GM12878 (cell line): ENCODE results near the gene GPBP1. TPM values are rescaled to one million over a fixed set of nuclear protein-coding genes. Genes with fewer than 3 reads are reported as not detected.
A peak's percentile ranks its signal among the peaks of the same experiment; 100 is the strongest.

Experiments used
- ATAC-seq: fragments of 200-7000 bp; cut with Tn5 transposase; 3 replicates; pipeline ENCODE4 v1.9.1; 2020; ENCODE audit warnings: mild to moderate bottlenecking, moderate library complexity
- Bru-seq: library from RNA; stranded (reverse); fragments of 400-500 nt; gene quantifications from one replicate; lab custom pipeline; 2021; lab: Mats Ljungman, UMichigan
- BruChase-seq, 2 experiments: library from RNA; stranded (reverse); fragments of 400-500 nt; gene quantifications; one replicate each; lab custom pipeline; 2021; lab: Mats Ljungman, UMichigan
- BruUV-seq: library from RNA; stranded (reverse); fragments of 400-500 nt; replicated peaks from 2 replicates; lab custom pipeline; 2021; lab: Mats Ljungman, UMichigan
- CTCF ChIA-PET: fragments of 300-600 bp; sonication (Branson Sonifier 250); formaldehyde crosslinking; extraction: SDS; loops from one replicate; lab custom pipeline; 2021; ENCODE audit warnings: inconsistent platforms; lab: Yijun Ruan, JAX
- POLR2A ChIA-PET: fragments of 350-600 bp; formaldehyde crosslinking; extraction: SDS; loops from one replicate; lab custom pipeline; 2021; ENCODE audit warnings: inconsistent platforms; lab: Charles Lee
- RAD21 ChIA-PET: fragments of 300-600 bp; sonication (Branson Sonifier 250); formaldehyde crosslinking; loops from one replicate; lab custom pipeline; 2023; ENCODE audit warnings: antibody characterized with exemption; ENCODE audit not compliant: unreplicated experiment; lab: Charles Lee
- SMC1A ChIA-PET: fragments of 300-600 bp; sonication (Branson Sonifier 250); formaldehyde crosslinking; loops from one replicate; lab custom pipeline; 2023; ENCODE audit not compliant: unreplicated experiment, uncharacterized antibody; lab: Charles Lee
- DNase-seq: peaks from one replicate; pipeline ENCODE4 v3.0.0-alpha.2; 2011; ENCODE audit warnings: low read depth, low spot score
- FAIRE-seq: peaks from 3 replicates; lab custom pipeline; 2011; peaks lifted over from hg19 to GRCh38; lab: Jason Lieb, UNC
- H2AFZ ChIP-seq: 2 replicates; pipeline ENCODE4 v1.6.0; 2011; ENCODE audit warnings: low read depth, low read length, control low read depth; ENCODE audit not compliant: control insufficient read depth
- H3K27ac ChIP-seq: 2 replicates; pipeline ENCODE4 v1.5.1; 2011; ENCODE audit warnings: control low read depth; ENCODE audit not compliant: control insufficient read depth, insufficient read depth
- H3K27me3 ChIP-seq, 2 experiments: replicated peaks in 1 of 2; 2 replicates each; pipeline versions ENCODE4 v1.6.0 to v1.6.1; 2011; ENCODE audit warnings: low read length in 1 of 2; ENCODE audit not compliant: control insufficient read depth in 2 of 2, insufficient read depth in 2 of 2
- H3K36me3 ChIP-seq, 2 experiments: 2 replicates each; pipeline ENCODE4 v1.5.1; 2011; ENCODE audit warnings: low read length in 1 of 2; ENCODE audit not compliant: control insufficient read depth in 2 of 2, insufficient read depth in 2 of 2
- H3K4me1 ChIP-seq: 2 replicates; pipeline ENCODE4 v1.6.1; 2011; ENCODE audit warnings: mild to moderate bottlenecking, low read length, moderate library complexity, mixed read lengths; ENCODE audit not compliant: control insufficient read depth, insufficient read depth
- H3K4me2 ChIP-seq: 2 replicates; pipeline ENCODE4 v1.6.0; 2011; ENCODE audit warnings: control low read depth; ENCODE audit not compliant: control insufficient read depth, insufficient read depth
- H3K4me3 ChIP-seq: fragments of 200-600 bp; sonication (generic); 2 replicates; pipeline ENCODE4 v1.5.1; 2016
- H3K79me2 ChIP-seq: 2 replicates; pipeline ENCODE4 v1.6.0; 2011; ENCODE audit warnings: low read length; ENCODE audit not compliant: control insufficient read depth, insufficient read depth
- H3K9ac ChIP-seq: 2 replicates; pipeline ENCODE4 v1.8.0; 2011; ENCODE audit warnings: low read length, control low read depth, mixed read lengths; ENCODE audit not compliant: control insufficient read depth, insufficient read depth
- H3K9me3 ChIP-seq: replicated peaks from 3 replicates; pipeline ENCODE4 v1.5.1; 2011; ENCODE audit warnings: mild to moderate bottlenecking, low read length; ENCODE audit not compliant: control insufficient read depth, insufficient read depth
- H4K20me1 ChIP-seq: 2 replicates; pipeline ENCODE4 v1.6.0; 2011; ENCODE audit not compliant: control insufficient read depth, insufficient read depth
- ESRRA ChIP-seq: IDR thresholded peaks from 2 replicates; pipeline ENCODE4 v1.6.1; 2012; ENCODE audit warnings: mild to moderate bottlenecking, low read length, improper control_type of control experiment
- FOS ChIP-seq: IDR thresholded peaks from 3 replicates; pipeline ENCODE4 v1.6.1; 2011; ENCODE audit warnings: borderline replicate concordance; ENCODE audit not compliant: insufficient read length; ENCODE audit errors: extremely low read depth
- HDGF ChIP-seq: fragments of 450-650 bp; IDR thresholded peaks from 2 replicates; pipeline ENCODE4 v1.6.1; 2016; ENCODE audit warnings: antibody characterized with exemption
- NR2F1 ChIP-seq: fragments of 450-650 bp; conservative IDR thresholded peaks from 2 replicates; pipeline ENCODE4 v1.6.1; 2017; ENCODE audit warnings: mild to moderate bottlenecking
- RAD51 ChIP-seq: fragments of 450-650 bp; IDR thresholded peaks from 2 replicates; pipeline ENCODE4 v1.6.1; 2016; ENCODE audit warnings: moderate library complexity, mild to moderate bottlenecking, inconsistent platforms
- RB1 ChIP-seq: fragments of 450-650 bp; formaldehyde crosslinking; IDR thresholded peaks from 2 replicates; pipeline ENCODE4 v1.6.1; 2017; ENCODE audit warnings: mild to moderate bottlenecking, borderline replicate concordance
- RUNX3 ChIP-seq: IDR thresholded peaks from 2 replicates; pipeline ENCODE4 v1.6.1; 2012; ENCODE audit warnings: low read length, inconsistent platforms
- SUPT20H ChIP-seq: IDR thresholded peaks from 2 replicates; pipeline ENCODE4 v1.6.1; 2011; ENCODE audit warnings: low read depth, mild to moderate bottlenecking, low read length, moderate library complexity, borderline replicate concordance; ENCODE audit not compliant: control insufficient read depth
- ZNF24 ChIP-seq: fragments of 450-650 bp; IDR thresholded peaks from 2 replicates; pipeline ENCODE4 v1.6.1; 2017; ENCODE audit warnings: antibody characterized with exemption, mild to moderate bottlenecking
- ZNF622 ChIP-seq: fragments of 450-650 bp; IDR thresholded peaks from 2 replicates; pipeline ENCODE4 v1.6.1; 2017; ENCODE audit warnings: mild to moderate bottlenecking, inconsistent platforms
- WGBS: methylation state at CpG from one replicate; pipeline ENCODE4 v1.1.6; 2016; ENCODE audit warnings: low lambda C conversion rate; ENCODE audit not compliant: insufficient replicate concordance, insufficient coverage; ENCODE audit errors: missing lambda C conversion rate; 5-methylcytosine and 5-hydroxymethylcytosine counted together
- in situ Hi-C: fragments of 300-500 bp; cut with MboI; formaldehyde crosslinking; loops from 9 replicates; pipeline ENCODE4 v1.14.3; 2018; ENCODE audit warnings: mixed read lengths
- intact Hi-C: fragments of 100-400 bp; cut with micrococcal nuclease; formaldehyde crosslinking; loops from one replicate; pipeline ENCODE4 v1.14.2; 2022; ENCODE audit not compliant: unreplicated experiment
- long read RNA-seq, 2 experiments: library from polyadenylated mRNA; unstranded; transcript quantifications; one replicate each; pipeline ENCODE4 v2.0.0, GENCODE V29; 2019 to 2020
- polyA minus RNA-seq, 3 experiments: library from RNA; depleted of rRNA, polyadenylated mRNA; stranded (reverse); fragments of >200 nt; gene quantifications; 2 replicates each; pipeline ENCODE4 v1.2.3, GENCODE V29; 2011
- polyA plus RNA-seq, 11 experiments: library from polyadenylated mRNA; depleted of rRNA in 4 of 11; unstranded in 6 of 11; stranded (reverse) in 5 of 11; fragments of >200 nt; fragmentation: Nextera tagmentation in 4 of 11; fragmentation: Illumina TruSeq in 1 of 11; extraction: Ambion mirVana in 4 of 11; extraction: Trizol in 1 of 11; gene quantifications; 1 replicate in 1 of 11; 2 replicates in 10 of 11; pipeline versions ENCODE4 v1.2.1 to v1.2.3, GENCODE V29; 2011 to 2016; ENCODE audit warnings: inconsistent platforms in 2 of 11, missing spikeins in 2 of 11, low read depth in 1 of 11
- total RNA-seq, 4 experiments: library from RNA; depleted of rRNA in 3 of 4; stranded (reverse); fragments of >200 nt in 3 of 4; fragmentation: Illumina TruSeq in 1 of 4; extraction: Trizol in 1 of 4; gene quantifications; 2 replicates each; pipeline versions ENCODE4 v1.2.1 to v1.2.3, GENCODE V29; 2013 to 2021
- TF ChIP-seq, protein P1 (sequence below): fragments of 150-350 bp; IDR thresholded peaks from 2 replicates; pipeline ENCODE4 v1.6.1; 2016; ENCODE audit warnings: low read depth, low read length
- TF ChIP-seq, protein P2 (sequence below): IDR thresholded peaks from 2 replicates; pipeline ENCODE4 v1.6.1; 2011; ENCODE audit warnings: low read depth, low read length, improper control_type of control experiment, borderline replicate concordance

GPBP1 gene, protein sequence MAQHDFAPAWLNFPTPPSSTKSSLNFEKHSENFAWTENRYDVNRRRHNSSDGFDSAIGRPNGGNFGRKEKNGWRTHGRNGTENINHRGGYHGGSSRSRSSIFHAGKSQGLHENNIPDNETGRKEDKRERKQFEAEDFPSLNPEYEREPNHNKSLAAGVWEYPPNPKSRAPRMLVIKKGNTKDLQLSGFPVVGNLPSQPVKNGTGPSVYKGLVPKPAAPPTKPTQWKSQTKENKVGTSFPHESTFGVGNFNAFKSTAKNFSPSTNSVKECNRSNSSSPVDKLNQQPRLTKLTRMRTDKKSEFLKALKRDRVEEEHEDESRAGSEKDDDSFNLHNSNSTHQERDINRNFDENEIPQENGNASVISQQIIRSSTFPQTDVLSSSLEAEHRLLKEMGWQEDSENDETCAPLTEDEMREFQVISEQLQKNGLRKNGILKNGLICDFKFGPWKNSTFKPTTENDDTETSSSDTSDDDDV
- total RNA-seq (2013; cell fraction: nucleolus; rRNA removed) = 245 and 259 TPM in 2 replicates
- total RNA-seq (2014; rRNA removed) (47.0 and 61.9 TPM in 2 replicates), total RNA-seq (2014; rRNA removed; fragmentation: Illumina TruSeq; extraction: Trizol) (79.3 and 80.8 TPM in 2 replicates), total RNA-seq (2021) (52.3 and 52.7 TPM in 2 replicates), polyA plus RNA-seq (2011; rRNA removed) (96.2 and 163 TPM in 2 replicates), polyA plus RNA-seq (2014; fragmentation: Illumina TruSeq; extraction: Trizol) (64.6 and 82.2 TPM in 2 replicates), polyA plus RNA-seq (2014; fragmentation: Nextera tagmentation; extraction: Ambion mirVana) (10 to 100 TPM; 27.0 to 32.5 TPM), polyA plus RNA-seq (2014; rRNA removed) (35.2 and 41.9 TPM in 2 replicates), polyA plus RNA-seq (2016; fragmentation: Nextera tagmentation; extraction: Ambion mirVana) (10 to 100 TPM; 58.4 to 65.8 TPM), polyA minus RNA-seq (2011; rRNA and poly(A)+ RNA removed) (36.5 and 47.3 TPM in 2 replicates), Bru-seq, nascent RNA (percentile 95 among the genes with signal in this experiment), BruChase-seq, experiment 1, labeled RNA remaining after a 6-hour chase (percentile 93 among the genes with signal in this experiment), BruChase-seq, experiment 2, labeled RNA remaining after a 2-hour chase (percentile 95 among the genes with signal in this experiment)
- 26.9 TPM for polyA plus RNA-seq (2011; ENCODE audit: low read depth)
- 21.1 and 24.1 TPM in 2 replicates for polyA plus RNA-seq (2011; cell fraction: cytosol; rRNA removed)
- polyA plus RNA-seq (2011; cell fraction: nucleus; rRNA removed) = 47.4 and 47.9 TPM in 2 replicates
- polyA plus RNA-seq (2012) = 44.8 and 50.5 TPM in 2 replicates
- 23.4 and 33.1 TPM in 2 replicates for polyA minus RNA-seq (2011; cell fraction: cytosol; rRNA and poly(A)+ RNA removed)
- polyA minus RNA-seq (2011; cell fraction: nucleus; rRNA and poly(A)+ RNA removed) = 27.8 and 40.3 TPM in 2 replicates
- long read RNA-seq, experiment 1, full-length matches to known transcripts = 10 of 39 reads
- long read RNA-seq, experiment 1, partial matches to known transcripts = 11 of 39 reads
- long read RNA-seq, experiment 1, other reads (novel, unspliced or antisense) = 18 of 39 reads
- long read RNA-seq, experiment 2, full-length matches to known transcripts = 97 of 423 reads
- long read RNA-seq, experiment 2, partial matches to known transcripts = 204 of 423 reads
- long read RNA-seq, experiment 2, other reads (novel, unspliced or antisense) = 122 of 423 reads

DNA sequence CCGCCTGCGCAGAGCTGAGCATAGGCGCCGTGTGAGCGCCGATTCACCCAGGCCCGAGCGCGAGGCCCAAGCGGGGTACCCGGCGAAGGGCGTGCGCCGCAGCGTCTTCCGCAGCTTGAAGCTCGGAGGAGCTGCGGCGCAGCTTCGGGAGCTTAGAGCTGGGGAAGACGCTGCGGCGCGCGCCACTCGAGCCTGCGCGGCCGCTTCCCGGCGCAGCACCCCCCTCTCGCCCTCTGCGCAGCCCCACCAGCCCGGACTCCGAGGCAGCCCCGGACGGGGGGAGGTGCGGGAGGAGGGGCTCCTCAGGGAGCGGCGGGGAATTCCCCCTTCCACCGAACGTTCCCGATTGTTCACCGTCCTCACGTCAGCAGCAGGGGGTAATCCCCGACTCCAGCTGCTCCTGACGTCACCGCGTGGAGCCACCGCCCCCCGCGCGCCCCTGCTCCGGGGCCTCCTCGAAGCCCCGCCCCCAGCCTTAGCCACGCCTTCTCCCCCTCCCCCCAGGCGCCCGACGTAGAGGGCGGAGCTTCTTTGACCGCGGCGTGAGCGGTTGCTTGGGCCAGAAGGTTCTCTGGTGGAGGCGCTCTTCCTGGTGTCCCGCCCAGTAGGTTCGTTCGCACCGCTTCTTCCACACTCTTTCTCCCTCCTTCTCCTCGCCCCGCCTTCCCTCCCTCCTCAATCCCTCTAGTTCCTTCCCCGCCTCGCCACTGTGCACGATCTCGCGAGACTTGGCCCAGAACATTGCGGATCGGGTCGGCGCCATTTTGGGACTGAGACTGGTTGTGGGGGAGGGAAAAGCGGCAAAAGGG is at the start of gene GPBP1:
Gene GPBP1 (plus strand): TSS at position 741 of the 809 bp plus-strand sequence. CDS start 40,072 bp downstream, outside the sequence.
- Histone ChIP-seq H3K9me3 (no peaks in the 10 kb centered on the region), H3K27ac (peak within 1 kb of the TSS; percentile 99), H3K4me1 (no peaks in the 10 kb centered on the region), H3K79me2 (peaks cover 50% of the 10 kb centered on the region), H2AFZ (peak within 1 kb of the TSS; percentile 80), H4K20me1 (no peaks in the 10 kb centered on the region; the same call in 1 of the 2 replicates), H3K9ac (peak within 1 kb of the TSS; percentile 99), H3K36me3 (no peaks in the 10 kb centered on the region; a peak in 1 of 4 replicates), H3K27me3 (no peaks in the 10 kb centered on the region), H3K4me2 (peak within 1 kb of the TSS; percentile 77), H3K4me3 (peak within 1 kb of the TSS; percentile 87)
- ChIA-PET CTCF (no interaction called here), POLR2A (interaction anchor here (0.7 to 1.8 kb wide), 9 partner anchors 8 to 265 kb away, joined by 3 to 11 read pairs (median 3); partner anchors contain the start of gene SETD9), RAD21 (interaction anchor here (0.6 to 1.9 kb wide), 11 partner anchors 10 to 1673 kb away, joined by 3 to 20 read pairs (median 4); partner anchors contain the start of gene SETD9), SMC1A (interaction anchor here (0.9 to 1.5 kb wide), 2 partner anchors 46 to 62 kb away, joined by 3 to 4 read pairs; no protein-coding TSS in a partner anchor)
- ATAC-seq = peak; percentile 72
- under 1% methylated on average over 31 of the region's 83 CpGs for WGBS
- peak; percentile 94 for DNase-seq
- intact Hi-C loops (no loop called here), in situ Hi-C loops (loop anchor here (10.0 kb wide), 1 partner anchor 1179 kb away; the partner anchor contains the start of gene IL6ST)
- peak; percentile 74 for FAIRE-seq
- no TSS peak for BruUV-seq
- TF ChIP-seq, protein P1, sequence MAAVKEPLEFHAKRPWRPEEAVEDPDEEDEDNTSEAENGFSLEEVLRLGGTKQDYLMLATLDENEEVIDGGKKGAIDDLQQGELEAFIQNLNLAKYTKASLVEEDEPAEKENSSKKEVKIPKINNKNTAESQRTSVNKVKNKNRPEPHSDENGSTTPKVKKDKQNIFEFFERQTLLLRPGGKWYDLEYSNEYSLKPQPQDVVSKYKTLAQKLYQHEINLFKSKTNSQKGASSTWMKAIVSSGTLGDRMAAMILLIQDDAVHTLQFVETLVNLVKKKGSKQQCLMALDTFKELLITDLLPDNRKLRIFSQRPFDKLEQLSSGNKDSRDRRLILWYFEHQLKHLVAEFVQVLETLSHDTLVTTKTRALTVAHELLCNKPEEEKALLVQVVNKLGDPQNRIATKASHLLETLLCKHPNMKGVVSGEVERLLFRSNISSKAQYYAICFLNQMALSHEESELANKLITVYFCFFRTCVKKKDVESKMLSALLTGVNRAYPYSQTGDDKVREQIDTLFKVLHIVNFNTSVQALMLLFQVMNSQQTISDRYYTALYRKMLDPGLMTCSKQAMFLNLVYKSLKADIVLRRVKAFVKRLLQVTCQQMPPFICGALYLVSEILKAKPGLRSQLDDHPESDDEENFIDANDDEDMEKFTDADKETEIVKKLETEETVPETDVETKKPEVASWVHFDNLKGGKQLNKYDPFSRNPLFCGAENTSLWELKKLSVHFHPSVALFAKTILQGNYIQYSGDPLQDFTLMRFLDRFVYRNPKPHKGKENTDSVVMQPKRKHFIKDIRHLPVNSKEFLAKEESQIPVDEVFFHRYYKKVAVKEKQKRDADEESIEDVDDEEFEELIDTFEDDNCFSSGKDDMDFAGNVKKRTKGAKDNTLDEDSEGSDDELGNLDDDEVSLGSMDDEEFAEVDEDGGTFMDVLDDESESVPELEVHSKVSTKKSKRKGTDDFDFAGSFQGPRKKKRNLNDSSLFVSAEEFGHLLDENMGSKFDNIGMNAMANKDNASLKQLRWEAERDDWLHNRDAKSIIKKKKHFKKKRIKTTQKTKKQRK = no peak
- TF ChIP-seq RUNX3 (peak; percentile 18; the same call in 1 of the 2 replicates), RAD51 (no peak), ESRRA (no peak), NR2F1 (peak; percentile 69), SUPT20H (no peak), HDGF (peak; percentile 97), FOS (no peak), ZNF622 (no peak), RB1 (peak; percentile 55; the same call in 1 of the 2 replicates), ZNF24 (no peak)
- TF ChIP-seq, protein P2, sequence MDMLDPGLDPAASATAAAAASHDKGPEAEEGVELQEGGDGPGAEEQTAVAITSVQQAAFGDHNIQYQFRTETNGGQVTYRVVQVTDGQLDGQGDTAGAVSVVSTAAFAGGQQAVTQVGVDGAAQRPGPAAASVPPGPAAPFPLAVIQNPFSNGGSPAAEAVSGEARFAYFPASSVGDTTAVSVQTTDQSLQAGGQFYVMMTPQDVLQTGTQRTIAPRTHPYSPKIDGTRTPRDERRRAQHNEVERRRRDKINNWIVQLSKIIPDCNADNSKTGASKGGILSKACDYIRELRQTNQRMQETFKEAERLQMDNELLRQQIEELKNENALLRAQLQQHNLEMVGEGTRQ = no peak
